Liver (tissue), 9 donors: ENCODE data around the gene GSAP. TPM values are rescaled to one million over a fixed set of nuclear protein-coding genes. Genes with fewer than 3 reads are reported as not detected.

Experiments used
- DNase-seq: peaks from one replicate; pipeline ENCODE4 v3.0.0-alpha.2; 2017; ENCODE audit warnings: low spot score
- H3K27ac ChIP-seq, 2 donors: one replicate each; pipeline ENCODE4 v1.7.0; 2013; ENCODE audit warnings: inconsistent platforms in 2 of 2, low read length in 2 of 2, control low read depth in 1 of 2, low read depth in 1 of 2, mild to moderate bottlenecking in 1 of 2
- H3K27me3 ChIP-seq, 4 donors: one replicate each; pipeline versions ENCODE4 v1.6.1 to v1.7.0; 2013; ENCODE audit warnings: low read length in 3 of 4, inconsistent platforms in 1 of 4, mild to moderate bottlenecking in 1 of 4, moderate library complexity in 1 of 4; ENCODE audit not compliant: control insufficient read depth in 4 of 4, insufficient read depth in 4 of 4
- H3K36me3 ChIP-seq, 4 donors: one replicate each; pipeline versions ENCODE4 v1.6.1 to v1.7.0; 2013; ENCODE audit warnings: low read length in 3 of 4, mild to moderate bottlenecking in 3 of 4, low read depth in 1 of 4, moderate library complexity in 1 of 4; ENCODE audit not compliant: control insufficient read depth in 4 of 4, insufficient read depth in 3 of 4
- H3K4me1 ChIP-seq, 4 donors: one replicate each; pipeline versions ENCODE4 v1.6.1 to v1.7.0; 2013; ENCODE audit warnings: low read length in 3 of 4, mild to moderate bottlenecking in 3 of 4, moderate library complexity in 1 of 4; ENCODE audit not compliant: control insufficient read depth in 4 of 4, insufficient read depth in 4 of 4
- H3K4me3 ChIP-seq, 3 donors: one replicate each; pipeline versions ENCODE4 v1.6.1 to v1.7.0; 2013; ENCODE audit warnings: low read length in 3 of 3, control low read depth in 1 of 3, low read depth in 1 of 3, mild to moderate bottlenecking in 1 of 3
- H3K9ac ChIP-seq, 2 donors: one replicate each; pipeline ENCODE4 v1.7.0; 2013; ENCODE audit warnings: low read length in 2 of 2, mild to moderate bottlenecking in 2 of 2, moderate library complexity in 2 of 2, control low read depth in 1 of 2, low read depth in 1 of 2
- H3K9me3 ChIP-seq, 4 donors: one replicate each; pipeline versions ENCODE4 v1.6.1 to v1.7.0; 2013; ENCODE audit warnings: low read length in 3 of 4; ENCODE audit not compliant: control insufficient read depth in 4 of 4
- EGR1 ChIP-seq, 2 donors: IDR thresholded peaks; 2 replicates each; pipeline ENCODE4 v1.6.1; 2016 to 2018; ENCODE audit warnings: antibody characterized with exemption in 2 of 2, low read depth in 2 of 2
- FOXA1 ChIP-seq: IDR thresholded peaks from 2 replicates; pipeline ENCODE4 v1.6.1; 2016; ENCODE audit warnings: antibody characterized with exemption
- FOXA2 ChIP-seq: IDR thresholded peaks from 2 replicates; pipeline ENCODE4 v1.6.1; 2016; ENCODE audit warnings: antibody characterized with exemption
- GABPA ChIP-seq, 2 donors: IDR thresholded peaks in 1 of 2; conservative IDR thresholded peaks in 1 of 2; 2 replicates each; pipeline ENCODE4 v1.6.1; 2016; ENCODE audit warnings: antibody characterized with exemption in 2 of 2, mild to moderate bottlenecking in 1 of 2, moderate library complexity in 1 of 2
- HNF4A ChIP-seq, 2 donors: conservative IDR thresholded peaks; 2 replicates each; pipeline ENCODE4 v1.6.1; 2016; ENCODE audit warnings: antibody characterized with exemption in 2 of 2, mild to moderate bottlenecking in 2 of 2
- HNF4G ChIP-seq: IDR thresholded peaks from 2 replicates; pipeline ENCODE4 v1.6.1; 2016; ENCODE audit warnings: antibody characterized with exemption
- JUND ChIP-seq, 2 donors: IDR thresholded peaks; 2 replicates each; pipeline ENCODE4 v1.6.1; 2016; ENCODE audit warnings: antibody characterized with exemption in 2 of 2
- MAX ChIP-seq: IDR thresholded peaks from 2 replicates; pipeline ENCODE4 v1.6.1; 2016; ENCODE audit warnings: antibody characterized with exemption
- NR2F2 ChIP-seq: IDR thresholded peaks from 2 replicates; pipeline ENCODE4 v1.6.1; 2016; ENCODE audit warnings: antibody characterized with exemption
- RAD21 ChIP-seq, 2 donors: IDR thresholded peaks; 2 replicates each; pipeline ENCODE4 v1.6.1; 2016; ENCODE audit warnings: antibody characterized with exemption in 2 of 2, mild to moderate bottlenecking in 2 of 2
- REST ChIP-seq: IDR thresholded peaks from 2 replicates; pipeline ENCODE4 v1.6.1; 2016; ENCODE audit warnings: antibody characterized with exemption, mild to moderate bottlenecking
- RXRA ChIP-seq, 2 donors: IDR thresholded peaks; 2 replicates each; pipeline ENCODE4 v1.6.1; 2017 to 2018; ENCODE audit warnings: antibody characterized with exemption in 2 of 2, mild to moderate bottlenecking in 1 of 2
- SP1 ChIP-seq: IDR thresholded peaks from 2 replicates; pipeline ENCODE4 v1.6.1; 2018; ENCODE audit warnings: antibody characterized with exemption, mild to moderate bottlenecking
- TAF1 ChIP-seq: conservative IDR thresholded peaks from 2 replicates; pipeline ENCODE4 v1.6.1; 2016; ENCODE audit warnings: antibody characterized with exemption, mild to moderate bottlenecking
- YY1 ChIP-seq: IDR thresholded peaks from 2 replicates; pipeline ENCODE4 v1.6.1; 2016; ENCODE audit warnings: antibody characterized with exemption, mild to moderate bottlenecking
- ZBTB33 ChIP-seq: IDR thresholded peaks from 2 replicates; pipeline ENCODE4 v1.6.1; 2016; ENCODE audit warnings: antibody characterized with exemption
- WGBS: extraction: QIAGEN DNeasy Blood & Tissue Kit; methylation state at CpG from one replicate; pipeline ENCODE4 v1.1.7; 2013; 5-methylcytosine and 5-hydroxymethylcytosine counted together
- polyA plus RNA-seq, 2 donors: library from polyadenylated mRNA; stranded (reverse) in 1 of 2; unstranded in 1 of 2; fragments of 200-250 nt in 1 of 2; fragments of >200 nt in 1 of 2; fragmentation: Nextera tagmentation in 1 of 2; extraction: Ambion mirVana in 1 of 2; gene quantifications; one replicate each; pipeline versions ENCODE4 v1.2.1 to v1.2.3, GENCODE V29; 2013 to 2015
- total RNA-seq, 2 donors: library from RNA; depleted of rRNA; stranded (reverse); fragments of >200 nt; gene quantifications; one replicate each; pipeline ENCODE4 v1.2.3, GENCODE V29; 2014
- TF ChIP-seq, protein P1 (sequence below): IDR thresholded peaks from 2 replicates; pipeline ENCODE4 v1.6.1; 2016; ENCODE audit warnings: antibody characterized with exemption
- TF ChIP-seq, protein P2 (sequence below): fragments of 150-350 bp; IDR thresholded peaks from 2 replicates; pipeline ENCODE4 v1.5.1; 2017; ENCODE audit warnings: improper control_type of control experiment, low read depth, low read length; ENCODE audit not compliant: missing input control
- donor health status: healthy.
- donor health status: healthy.
- donor health status: healthy.
- donor health status: healthy.
- donor health status: healthy.

GSAP gene
- total and polyA plus RNA-seq, 4 donors, result 4.1 to 30.9 (median 17.7) TPM

DNA sequence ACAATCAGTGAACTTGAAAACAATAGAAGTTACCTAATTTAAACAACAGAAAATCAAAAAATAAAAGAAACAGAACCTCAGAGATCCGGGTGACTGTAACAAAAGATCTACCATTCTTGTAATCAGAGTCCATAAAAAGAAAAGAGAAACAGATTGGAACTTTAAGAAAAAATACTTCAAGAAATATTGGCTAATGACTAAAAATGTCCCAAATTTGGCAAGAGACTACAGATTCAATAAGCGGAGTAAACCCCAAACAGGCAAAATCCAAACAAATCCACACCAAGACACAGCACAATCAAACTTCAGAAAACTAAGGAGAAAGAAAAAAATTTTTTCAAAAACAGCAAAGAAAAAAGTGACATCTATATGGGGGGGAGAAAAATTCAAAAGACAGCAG is 15.1 kb downstream of the GSAP start:
- TF ChIP-seq TAF1 (no peak), REST (no peak), ZBTB33 (no peak), NR2F2 (no peak), FOXA1 (no peak), HNF4G (no peak), RXRA (IDR thresholded peaks at IDR 0.05) (no peak), HNF4A (conservative IDR thresholded peaks at IDR 0.05) (no peak), RAD21 (IDR thresholded peaks at IDR 0.05) (no peak), YY1 (no peak), FOXA2 (no peak), MAX (no peak), JUND (IDR thresholded peaks at IDR 0.05) (no peak), GABPA (IDR thresholded peaks at IDR 0.05 in 1 of 2, conservative IDR thresholded peaks at IDR 0.05 in 1 of 2) (no peak), SP1 (no peak), EGR1 (IDR thresholded peaks at IDR 0.05; ENCODE audit: low read depth in 2 of 2) (no peak)
- TF ChIP-seq, protein P1, sequence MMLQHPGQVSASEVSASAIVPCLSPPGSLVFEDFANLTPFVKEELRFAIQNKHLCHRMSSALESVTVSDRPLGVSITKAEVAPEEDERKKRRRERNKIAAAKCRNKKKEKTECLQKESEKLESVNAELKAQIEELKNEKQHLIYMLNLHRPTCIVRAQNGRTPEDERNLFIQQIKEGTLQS, result no peak
- TF ChIP-seq, protein P2, sequence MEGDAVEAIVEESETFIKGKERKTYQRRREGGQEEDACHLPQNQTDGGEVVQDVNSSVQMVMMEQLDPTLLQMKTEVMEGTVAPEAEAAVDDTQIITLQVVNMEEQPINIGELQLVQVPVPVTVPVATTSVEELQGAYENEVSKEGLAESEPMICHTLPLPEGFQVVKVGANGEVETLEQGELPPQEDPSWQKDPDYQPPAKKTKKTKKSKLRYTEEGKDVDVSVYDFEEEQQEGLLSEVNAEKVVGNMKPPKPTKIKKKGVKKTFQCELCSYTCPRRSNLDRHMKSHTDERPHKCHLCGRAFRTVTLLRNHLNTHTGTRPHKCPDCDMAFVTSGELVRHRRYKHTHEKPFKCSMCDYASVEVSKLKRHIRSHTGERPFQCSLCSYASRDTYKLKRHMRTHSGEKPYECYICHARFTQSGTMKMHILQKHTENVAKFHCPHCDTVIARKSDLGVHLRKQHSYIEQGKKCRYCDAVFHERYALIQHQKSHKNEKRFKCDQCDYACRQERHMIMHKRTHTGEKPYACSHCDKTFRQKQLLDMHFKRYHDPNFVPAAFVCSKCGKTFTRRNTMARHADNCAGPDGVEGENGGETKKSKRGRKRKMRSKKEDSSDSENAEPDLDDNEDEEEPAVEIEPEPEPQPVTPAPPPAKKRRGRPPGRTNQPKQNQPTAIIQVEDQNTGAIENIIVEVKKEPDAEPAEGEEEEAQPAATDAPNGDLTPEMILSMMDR, result no peak
- Histone ChIP-seq H3K27me3 (no peaks in the 10 kb centered on the region), H3K4me1 (peaks cover 0 to 13% (median 3%) of the 10 kb centered on the region in 4 donors), H3K4me3 (no peak overlapping the region), H3K36me3 (no peaks in the 10 kb centered on the region), H3K27ac (no peak overlapping the region), H3K9me3 (no peaks in the 10 kb centered on the region), H3K9ac (no peak overlapping the region)
- WGBS, result 93% methylated on average over 2 of the region's 2 CpGs
- DNase-seq, result no peak
